ENCODE measurements around the gene PTP4A1. TPM values are rescaled to one million over a fixed set of nuclear protein-coding genes. Genes with fewer than 3 reads are reported as not detected.
A peak's percentile ranks its signal among the peaks of the same experiment; 100 is the strongest.

PTP4A1 gene
- total RNA-seq, 1 experiment from 2014 or later = 123 TPM

DNA sequence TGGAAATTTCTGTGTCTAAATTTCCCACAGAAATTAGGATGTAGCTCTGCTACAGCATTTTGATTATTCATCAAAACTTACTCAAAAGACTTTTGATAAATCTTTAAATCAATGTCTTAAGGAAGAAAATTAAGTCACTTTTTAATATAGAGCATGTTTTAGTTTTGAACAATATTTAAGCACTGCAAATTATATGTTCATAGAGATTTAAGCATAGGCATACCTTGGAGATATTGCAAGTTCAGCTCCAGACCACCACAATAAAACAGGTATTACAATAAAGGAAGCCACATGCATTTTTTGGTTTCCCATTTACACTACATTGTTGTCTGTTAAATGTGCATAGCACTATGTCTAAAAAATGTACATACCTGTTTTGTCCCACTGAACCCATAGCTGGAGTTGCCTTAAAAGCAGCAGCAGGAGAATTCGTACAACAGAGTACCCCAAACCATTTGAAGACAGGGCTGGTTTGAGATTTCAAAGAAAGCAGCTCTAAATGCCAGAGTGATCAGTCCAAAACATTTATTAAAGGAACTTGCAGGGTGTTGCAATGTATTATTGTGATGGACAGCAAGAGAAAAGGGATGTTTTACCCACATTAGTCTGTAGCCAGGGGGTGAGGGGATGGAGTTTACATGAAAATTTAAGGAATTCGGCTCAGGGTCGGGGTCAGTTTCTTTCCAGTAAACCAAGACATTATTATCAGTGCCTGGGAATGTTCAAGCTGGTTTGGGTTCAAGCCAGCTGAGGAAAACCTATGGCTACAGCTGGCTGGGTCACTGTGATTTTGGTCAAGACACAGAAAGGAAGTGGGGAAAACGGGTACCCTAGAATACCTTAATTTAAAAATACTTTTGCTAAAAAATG lies 6.3 kb upstream of the PTP4A1 start:
- RAD21 ChIA-PET (ENCODE audit: low non-redundant PET in 1 of 2, low total read pairs in 2 of 2, uncharacterized antibody in 2 of 2, unreplicated experiment in 2 of 2) = no interaction called here

More for the DNA sequence above, 6.3 kb upstream of the PTP4A1 start:
- no TSS peak for BruUV-seq (replicated peaks)
- Histone ChIP-seq H3K9me2 (ENCODE audit: insufficient read depth) (no peaks in the 10 kb centered on the region), H3K4me3 (replicated peaks in 1 of 2; ENCODE audit: low read depth in 1 of 2, low read length in 2 of 2) (no peak overlapping the region), H3K9me3 (ENCODE audit: control insufficient read depth in 1 of 2, insufficient read depth in 1 of 2, low read depth in 1 of 2, low read length in 2 of 2) (no peaks in the 10 kb centered on the region; a peak in 1 of 4 replicates), H3K79me2 (ENCODE audit: insufficient read depth, low read length) (no peaks in the 10 kb centered on the region), H2AFZ (ENCODE audit: low read depth, low read length, poor library complexity, severe bottlenecking) (no peak overlapping the region), H3K4me1 (ENCODE audit: control insufficient read depth in 1 of 2, insufficient read depth in 2 of 2, low read length in 2 of 2) (peaks cover 17 to 38% of the 10 kb centered on the region in 2 experiments), H3K27ac (ENCODE audit: low read depth, low read length) (no peak overlapping the region), H3K27me3 (ENCODE audit: insufficient read depth, low read length) (no peaks in the 10 kb centered on the region), H4K20me1 (ENCODE audit: insufficient read depth) (no peaks in the 10 kb centered on the region), H3K9ac (ENCODE audit: low read length) (no peak overlapping the region), H3K36me3 (ENCODE audit: control insufficient read depth in 1 of 2, insufficient read depth in 2 of 2, low read length in 2 of 2) (no peaks in the 10 kb centered on the region), H3K4me2 (ENCODE audit: low read length) (peak overlapping the region; percentile 48)
- intact Hi-C loops (cut with micrococcal nuclease) = no loop called here
- no peak for DNase-seq (ENCODE audit: low read depth, low spot score)
- ChIA-PET CTCF (no interaction called here), POLR2A (interaction anchor here (0.8 kb wide), 1 partner anchor 8 kb away, joined by 4 read pairs; no protein-coding TSS in a partner anchor)
- TF ChIP-seq POLR2AphosphoS5 (IDR thresholded peaks at IDR 0.05; ENCODE audit: low read depth, low read length) (no peak), SRF (IDR thresholded peaks at IDR 0.05; ENCODE audit: low read depth) (no peak), SP1 (IDR thresholded peaks at IDR 0.05; ENCODE audit: low read depth) (no peak), EZH2 (IDR thresholded peaks at IDR 0.05) (no peak), EZH2phosphoT487 (IDR thresholded peaks at IDR 0.05; ENCODE audit: borderline replicate concordance) (no peak), CEBPB (IDR thresholded peaks at IDR 0.05; ENCODE audit: low read depth) (no peak), YY1 (IDR thresholded peaks at IDR 0.05; ENCODE audit: extremely low read depth, insufficient replicate concordance, low read depth, low read length) (no peak), EGR1 (IDR thresholded peaks at IDR 0.05; ENCODE audit: low read depth) (no peak), RAD21 (IDR thresholded peaks at IDR 0.05; ENCODE audit: low read depth) (no peak), TCF7L2 (IDR thresholded peaks at IDR 0.05; ENCODE audit: borderline replicate concordance, extremely low read depth, insufficient read depth, insufficient read length) (no peak), CTCF (IDR thresholded peaks at IDR 0.05 in 2 of 3, conservative IDR thresholded peaks at IDR 0.05 in 1 of 3; ENCODE audit: borderline replicate concordance in 1 of 3, insufficient read depth in 1 of 3, low read depth in 2 of 3, low read length in 2 of 3) (no peak), FOSL1 (IDR thresholded peaks at IDR 0.05; ENCODE audit: low read depth) (no peak)
- TF ChIP-seq, protein P1, sequence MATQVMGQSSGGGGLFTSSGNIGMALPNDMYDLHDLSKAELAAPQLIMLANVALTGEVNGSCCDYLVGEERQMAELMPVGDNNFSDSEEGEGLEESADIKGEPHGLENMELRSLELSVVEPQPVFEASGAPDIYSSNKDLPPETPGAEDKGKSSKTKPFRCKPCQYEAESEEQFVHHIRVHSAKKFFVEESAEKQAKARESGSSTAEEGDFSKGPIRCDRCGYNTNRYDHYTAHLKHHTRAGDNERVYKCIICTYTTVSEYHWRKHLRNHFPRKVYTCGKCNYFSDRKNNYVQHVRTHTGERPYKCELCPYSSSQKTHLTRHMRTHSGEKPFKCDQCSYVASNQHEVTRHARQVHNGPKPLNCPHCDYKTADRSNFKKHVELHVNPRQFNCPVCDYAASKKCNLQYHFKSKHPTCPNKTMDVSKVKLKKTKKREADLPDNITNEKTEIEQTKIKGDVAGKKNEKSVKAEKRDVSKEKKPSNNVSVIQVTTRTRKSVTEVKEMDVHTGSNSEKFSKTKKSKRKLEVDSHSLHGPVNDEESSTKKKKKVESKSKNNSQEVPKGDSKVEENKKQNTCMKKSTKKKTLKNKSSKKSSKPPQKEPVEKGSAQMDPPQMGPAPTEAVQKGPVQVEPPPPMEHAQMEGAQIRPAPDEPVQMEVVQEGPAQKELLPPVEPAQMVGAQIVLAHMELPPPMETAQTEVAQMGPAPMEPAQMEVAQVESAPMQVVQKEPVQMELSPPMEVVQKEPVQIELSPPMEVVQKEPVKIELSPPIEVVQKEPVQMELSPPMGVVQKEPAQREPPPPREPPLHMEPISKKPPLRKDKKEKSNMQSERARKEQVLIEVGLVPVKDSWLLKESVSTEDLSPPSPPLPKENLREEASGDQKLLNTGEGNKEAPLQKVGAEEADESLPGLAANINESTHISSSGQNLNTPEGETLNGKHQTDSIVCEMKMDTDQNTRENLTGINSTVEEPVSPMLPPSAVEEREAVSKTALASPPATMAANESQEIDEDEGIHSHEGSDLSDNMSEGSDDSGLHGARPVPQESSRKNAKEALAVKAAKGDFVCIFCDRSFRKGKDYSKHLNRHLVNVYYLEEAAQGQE (IDR thresholded peaks at IDR 0.05; ENCODE audit: low read depth) = no peak
- TF ChIP-seq, protein P2, sequence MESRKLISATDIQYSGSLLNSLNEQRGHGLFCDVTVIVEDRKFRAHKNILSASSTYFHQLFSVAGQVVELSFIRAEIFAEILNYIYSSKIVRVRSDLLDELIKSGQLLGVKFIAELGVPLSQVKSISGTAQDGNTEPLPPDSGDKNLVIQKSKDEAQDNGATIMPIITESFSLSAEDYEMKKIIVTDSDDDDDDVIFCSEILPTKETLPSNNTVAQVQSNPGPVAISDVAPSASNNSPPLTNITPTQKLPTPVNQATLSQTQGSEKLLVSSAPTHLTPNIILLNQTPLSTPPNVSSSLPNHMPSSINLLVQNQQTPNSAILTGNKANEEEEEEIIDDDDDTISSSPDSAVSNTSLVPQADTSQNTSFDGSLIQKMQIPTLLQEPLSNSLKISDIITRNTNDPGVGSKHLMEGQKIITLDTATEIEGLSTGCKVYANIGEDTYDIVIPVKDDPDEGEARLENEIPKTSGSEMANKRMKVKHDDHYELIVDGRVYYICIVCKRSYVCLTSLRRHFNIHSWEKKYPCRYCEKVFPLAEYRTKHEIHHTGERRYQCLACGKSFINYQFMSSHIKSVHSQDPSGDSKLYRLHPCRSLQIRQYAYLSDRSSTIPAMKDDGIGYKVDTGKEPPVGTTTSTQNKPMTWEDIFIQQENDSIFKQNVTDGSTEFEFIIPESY (IDR thresholded peaks at IDR 0.05; ENCODE audit: extremely low read depth, insufficient replicate concordance, low read length) = no peak
- TF ChIP-seq, protein P3, sequence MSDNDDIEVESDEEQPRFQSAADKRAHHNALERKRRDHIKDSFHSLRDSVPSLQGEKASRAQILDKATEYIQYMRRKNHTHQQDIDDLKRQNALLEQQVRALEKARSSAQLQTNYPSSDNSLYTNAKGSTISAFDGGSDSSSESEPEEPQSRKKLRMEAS (IDR thresholded peaks at IDR 0.05) = no peak
- no peak for ATAC-seq
